Pancreas (tissue), 10 donors: Measurements from ENCODE around the gene ACTN3. TPM values are rescaled to one million over a fixed set of nuclear protein-coding genes. Genes with fewer than 3 reads are reported as not detected.

ENCODE experiments used
- ATAC-seq, 4 donors: fragments of 200-7000 bp; cut with Tn5 transposase; one replicate each; pipeline versions ENCODE4 v1.8.0 to v1.9.1; 2020; ENCODE audit warnings: mild to moderate bottlenecking in 4 of 4, moderate library complexity in 4 of 4
- DNase-seq, 6 donors: peaks; one replicate each; pipeline ENCODE4 v3.0.0-alpha.2; 2020
- FAIRE-seq: peaks from 2 replicates; lab custom pipeline; 2012; peaks lifted over from hg19 to GRCh38; lab: Jason Lieb, UNC
- H3K27ac ChIP-seq, 4 donors: fragments of 200-600 bp; sonication (generic); 1 replicate in 3 of 4; 2 replicates in 1 of 4; pipeline versions ENCODE4 v1.5.0 to v1.8.0; 2020
- H3K27me3 ChIP-seq, 4 donors: fragments of 200-600 bp; one replicate each; pipeline ENCODE4 v1.8.0; 2021
- H3K36me3 ChIP-seq, 3 donors: fragments of 200-600 bp; sonication (generic) in 1 of 3; one replicate each; pipeline versions ENCODE4 v1.5.0 to v1.8.0; 2020 to 2021
- H3K4me1 ChIP-seq, 3 donors: fragments of 200-600 bp; one replicate each; pipeline ENCODE4 v1.8.0; 2021
- H3K4me3 ChIP-seq, 4 donors: fragments of 200-600 bp; sonication (generic) in 2 of 4; one replicate each; pipeline versions ENCODE4 v1.5.0 to v1.8.0; 2020 to 2021
- H3K9me3 ChIP-seq, 4 donors: fragments of 200-600 bp; one replicate each; pipeline ENCODE4 v1.8.0; 2021
- WGBS, 2 donors: extraction: QIAGEN DNeasy Blood & Tissue Kit; methylation state at CpG; one replicate each; pipeline ENCODE4 v1.1.7; 2013; 5-methylcytosine and 5-hydroxymethylcytosine counted together
- intact Hi-C, 3 donors: fragments of 100-400 bp; cut with DNase I; formaldehyde crosslinking; loops; one replicate each; pipeline versions ENCODE4 v1.11.1 to v1.14.2; 2022
- polyA plus RNA-seq, 2 donors: library from polyadenylated mRNA; stranded (reverse); fragments of 200-250 nt; gene quantifications; one replicate each; pipeline ENCODE4 v1.2.3, GENCODE V29; 2013
- total RNA-seq, 6 donors: library from RNA; stranded (reverse); fragmentation: NEBNext Ultra II Directional in 4 of 6; extraction: Animal tissue kit (Norgen Biotek cat#: 25700) in 4 of 6; gene quantifications; one replicate each; pipeline versions ENCODE4 v1.2.1 to v1.2.4, GENCODE V29; 2021 to 2023
- TF ChIP-seq, protein P1 (sequence below), 4 donors: fragments of 200-600 bp; sonication (generic) in 3 of 4; IDR thresholded peaks; one replicate each; pipeline versions ENCODE4 v1.5.0 to v1.8.0; 2021; ENCODE audit warnings: antibody characterized with exemption in 4 of 4
- donor health status: healthy with polysubstance abuse.
- donor health status: DM: no; HTN: no; CAD: no; lungs with moderate emphysema.
- donor health status: DM: no; HTN: no; CAD: no.
- donor health status: control.
- donor health status: control.
- donor health status: Bipolar disorder and iron deficiency.
- donor health status: DM: yes; HTN: yes; CAD: no.
- donor health status: DM: no; HTN: no; CAD: no.
- donor health status: DM: no; HTN: no; CAD: no.
- donor health status: DM: yes; HTN: yes; CAD: no.

Gene ACTN3
- total and polyA plus RNA-seq, 8 donors, result 0.05 to 0.15 TPM; not detected in 6

DNA sequence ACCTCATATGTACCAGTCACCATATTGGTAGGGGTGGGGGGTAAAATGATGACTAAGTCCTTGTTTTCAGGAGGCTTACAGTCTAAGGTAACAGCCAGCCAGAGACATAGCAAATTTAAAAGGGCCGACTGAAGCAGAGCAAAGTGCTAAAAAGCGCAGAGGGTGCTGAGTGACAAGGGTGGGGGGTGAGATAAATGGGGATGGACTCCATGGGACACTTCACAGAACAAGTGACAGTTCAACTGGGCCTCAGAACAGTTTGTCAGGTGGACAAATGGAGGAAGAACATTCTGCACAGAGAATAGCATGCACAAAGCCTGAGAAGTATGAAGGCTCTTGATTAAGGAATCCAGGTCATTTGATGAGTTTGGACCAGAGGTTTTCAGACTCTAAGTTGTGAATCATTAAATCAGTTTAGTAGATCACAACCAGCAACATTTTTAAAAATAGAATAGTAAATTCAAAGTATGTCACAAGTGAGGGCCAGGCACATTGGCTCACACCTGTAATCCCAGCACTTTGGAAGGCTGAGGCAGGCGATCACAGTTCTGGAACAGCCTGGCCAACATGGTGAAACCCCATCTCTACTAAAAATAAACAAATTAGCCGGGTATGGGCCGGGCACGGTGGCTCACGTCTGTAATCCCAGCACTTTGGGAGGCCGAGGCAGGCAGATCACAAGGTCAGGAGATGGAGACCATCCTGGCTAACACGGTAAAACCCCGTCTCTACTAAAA, 22.2 kb upstream of the ACTN3 start:
- ATAC-seq, result no peak
- no peak for FAIRE-seq

DNA sequence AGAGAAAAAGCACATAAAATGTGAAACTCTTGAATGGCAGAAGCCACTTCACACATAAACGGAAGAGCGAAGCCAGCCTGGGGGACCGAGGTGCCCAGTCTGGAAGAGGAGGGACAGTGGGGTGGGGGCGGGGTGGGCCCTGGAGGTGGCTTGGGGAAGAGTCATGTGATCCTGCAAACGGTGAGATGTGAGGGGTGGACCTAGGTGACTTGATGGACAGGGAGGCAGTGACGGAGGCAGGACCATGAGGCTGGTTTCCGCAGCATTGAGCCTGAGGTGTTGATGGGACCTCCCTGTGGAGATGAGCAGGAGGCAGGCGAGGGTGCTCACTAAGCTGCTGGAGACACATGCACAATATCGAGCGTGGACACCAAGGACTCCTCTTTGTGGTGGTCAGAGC, 17.6 kb upstream of the ACTN3 start:
- no peak overlapping the region for H3K27ac ChIP-seq
- FAIRE-seq (no peak), ATAC-seq (no peak), DNase-seq (no peak)
- TF ChIP-seq, protein P1, sequence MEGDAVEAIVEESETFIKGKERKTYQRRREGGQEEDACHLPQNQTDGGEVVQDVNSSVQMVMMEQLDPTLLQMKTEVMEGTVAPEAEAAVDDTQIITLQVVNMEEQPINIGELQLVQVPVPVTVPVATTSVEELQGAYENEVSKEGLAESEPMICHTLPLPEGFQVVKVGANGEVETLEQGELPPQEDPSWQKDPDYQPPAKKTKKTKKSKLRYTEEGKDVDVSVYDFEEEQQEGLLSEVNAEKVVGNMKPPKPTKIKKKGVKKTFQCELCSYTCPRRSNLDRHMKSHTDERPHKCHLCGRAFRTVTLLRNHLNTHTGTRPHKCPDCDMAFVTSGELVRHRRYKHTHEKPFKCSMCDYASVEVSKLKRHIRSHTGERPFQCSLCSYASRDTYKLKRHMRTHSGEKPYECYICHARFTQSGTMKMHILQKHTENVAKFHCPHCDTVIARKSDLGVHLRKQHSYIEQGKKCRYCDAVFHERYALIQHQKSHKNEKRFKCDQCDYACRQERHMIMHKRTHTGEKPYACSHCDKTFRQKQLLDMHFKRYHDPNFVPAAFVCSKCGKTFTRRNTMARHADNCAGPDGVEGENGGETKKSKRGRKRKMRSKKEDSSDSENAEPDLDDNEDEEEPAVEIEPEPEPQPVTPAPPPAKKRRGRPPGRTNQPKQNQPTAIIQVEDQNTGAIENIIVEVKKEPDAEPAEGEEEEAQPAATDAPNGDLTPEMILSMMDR (IDR thresholded peaks at IDR 0.05), result no peak
- 82 to 84% methylated on average over 10 of the region's 10 CpGs for WGBS, 2 donors
- no peaks in the 10 kb centered on the region for H3K4me1 ChIP-seq
- intact Hi-C loops, result no loop called here
- H3K4me3 ChIP-seq, result no peak overlapping the region
- H3K36me3 ChIP-seq, result no peaks in the 10 kb centered on the region
- no peaks in the 10 kb centered on the region for H3K9me3 ChIP-seq
- no peaks in the 10 kb centered on the region for H3K27me3 ChIP-seq

More for the DNA sequence above, 22.2 kb upstream of the ACTN3 start:
- TF ChIP-seq, protein P1 (IDR thresholded peaks at IDR 0.05), result no peak
- Histone ChIP-seq H3K27me3 (no peaks in the 10 kb centered on the region), H3K27ac (no peak overlapping the region), H3K4me1 (no peaks in the 10 kb centered on the region), H3K36me3 (peaks cover 0 to 21% (median 0%) of the 10 kb centered on the region in 3 donors), H3K4me3 (no peak overlapping the region), H3K9me3 (no peaks in the 10 kb centered on the region)
- 88 to 89% methylated on average over 10 of the region's 10 CpGs for WGBS, 2 donors
- peak in 1 of 6 donors; percentile 15 for DNase-seq
- intact Hi-C loops, result no loop called here

DNA sequence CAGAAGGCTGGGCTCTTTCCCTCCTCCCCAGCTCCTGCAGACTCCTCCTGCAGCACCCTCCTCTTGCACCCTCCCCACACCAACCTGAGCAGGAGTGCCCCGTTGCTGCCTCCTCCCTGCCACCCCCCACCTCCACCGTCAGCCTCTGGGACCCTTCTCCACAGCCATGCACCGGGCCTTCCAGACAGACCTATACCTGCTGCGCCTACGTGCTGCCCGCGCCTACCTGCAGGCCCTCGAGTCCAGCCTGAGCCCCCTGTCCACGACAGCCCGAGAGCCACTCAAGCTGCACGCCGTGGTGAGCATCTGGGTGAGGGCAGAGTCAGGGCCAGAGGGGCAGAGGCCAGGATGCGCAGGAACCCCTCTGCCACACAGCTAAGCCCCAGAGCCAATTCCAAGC, 17.0 kb upstream of the ACTN3 start:
- 87 to 88% methylated on average over 12 to 13 of the region's 13 CpGs for WGBS, 2 donors
- H3K9me3 ChIP-seq, result no peaks in the 10 kb centered on the region
- no peak overlapping the region for H3K4me3 ChIP-seq
- intact Hi-C loops, result no loop called here
- DNase-seq, result no peak
- no peaks in the 10 kb centered on the region for H3K36me3 ChIP-seq
- TF ChIP-seq, protein P1 (IDR thresholded peaks at IDR 0.05), result no peak
- peak in 1 of 4 donors; percentile 6 for ATAC-seq
- FAIRE-seq, result no peak
- no peaks in the 10 kb centered on the region for H3K4me1 ChIP-seq
- no peaks in the 10 kb centered on the region for H3K27me3 ChIP-seq
- no peak overlapping the region for H3K27ac ChIP-seq

DNA sequence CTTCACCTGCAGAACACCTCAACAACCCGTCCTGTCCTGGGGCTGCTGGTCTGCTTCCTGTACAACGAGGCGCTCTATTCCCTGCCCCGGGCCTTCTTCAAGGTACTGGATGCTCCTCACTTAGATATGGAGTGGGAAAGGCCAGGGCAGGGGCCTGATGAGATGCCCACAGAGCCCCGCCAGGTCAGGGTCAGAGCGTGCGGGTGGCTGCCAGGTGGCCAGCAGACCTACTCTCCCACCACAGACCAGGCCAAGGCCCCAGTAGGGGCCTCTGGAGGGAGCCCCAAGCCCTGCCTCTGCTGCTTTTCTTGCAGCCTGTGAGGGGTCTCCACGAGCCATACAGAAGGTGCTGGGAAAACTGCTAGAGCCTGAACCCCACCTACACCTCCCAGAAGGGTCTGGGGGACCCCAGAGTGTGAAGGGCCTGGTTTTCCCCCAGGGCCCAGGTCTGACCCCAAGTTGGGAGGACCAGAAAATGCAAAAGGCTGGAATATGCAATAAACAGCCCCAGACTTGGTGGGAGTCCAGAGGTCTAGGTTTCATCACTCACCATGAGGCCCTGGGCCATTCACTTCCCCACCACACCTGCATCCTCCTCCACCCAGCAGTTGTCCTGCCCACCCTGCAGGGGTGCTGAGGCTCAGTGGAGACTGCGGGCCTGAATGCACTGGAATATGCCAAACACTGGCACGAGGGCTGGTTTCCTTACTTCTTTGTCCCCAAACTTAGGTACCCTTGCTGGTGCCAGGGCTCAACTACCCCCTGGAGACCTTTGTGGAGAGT, 15.6 kb upstream of the ACTN3 start:
- 78 to 80% methylated on average over 10 of the region's 10 CpGs for WGBS, 2 donors
- intact Hi-C loops, result no loop called here
- no peak for ATAC-seq
- H3K27ac ChIP-seq, result no peak overlapping the region
- H3K4me1 ChIP-seq, result no peaks in the 10 kb centered on the region
- no peak for FAIRE-seq
- no peaks in the 10 kb centered on the region for H3K9me3 ChIP-seq
- H3K4me3 ChIP-seq, result no peak overlapping the region
- DNase-seq, result no peak
- TF ChIP-seq, protein P1 (IDR thresholded peaks at IDR 0.05), result no peak
- H3K36me3 ChIP-seq, result peaks cover 0 to 3% (median 0%) of the 10 kb centered on the region in 3 donors
- no peaks in the 10 kb centered on the region for H3K27me3 ChIP-seq
